GM03348 (cell line): ENCODE results near the gene PNLIPRP1.

Source experiments
- DNase-seq: peaks from one replicate; pipeline ENCODE4 v3.0.0; 2012; ENCODE audit warnings: low spot score

The PNLIPRP1 gene

DNA sequence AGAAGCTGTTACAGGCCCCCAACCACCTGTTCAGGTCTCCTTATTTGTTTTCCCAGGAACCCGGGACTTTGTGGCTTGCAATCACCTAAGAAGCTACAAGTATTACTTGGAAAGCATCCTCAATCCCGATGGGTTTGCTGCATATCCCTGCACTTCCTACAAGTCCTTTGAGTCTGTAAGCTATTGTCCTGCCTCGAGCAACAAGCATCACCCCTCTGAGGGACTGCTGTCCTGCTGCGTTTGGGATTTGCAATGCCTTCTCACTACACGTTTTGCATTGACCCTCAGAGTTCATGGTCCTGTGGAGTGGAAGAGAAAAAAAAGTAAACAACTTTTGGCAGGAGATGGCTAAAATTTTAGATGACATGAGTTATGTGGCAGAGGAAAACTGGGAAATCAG, 9.2 kb downstream of the PNLIPRP1 start:
- no peak for DNase-seq

DNA sequence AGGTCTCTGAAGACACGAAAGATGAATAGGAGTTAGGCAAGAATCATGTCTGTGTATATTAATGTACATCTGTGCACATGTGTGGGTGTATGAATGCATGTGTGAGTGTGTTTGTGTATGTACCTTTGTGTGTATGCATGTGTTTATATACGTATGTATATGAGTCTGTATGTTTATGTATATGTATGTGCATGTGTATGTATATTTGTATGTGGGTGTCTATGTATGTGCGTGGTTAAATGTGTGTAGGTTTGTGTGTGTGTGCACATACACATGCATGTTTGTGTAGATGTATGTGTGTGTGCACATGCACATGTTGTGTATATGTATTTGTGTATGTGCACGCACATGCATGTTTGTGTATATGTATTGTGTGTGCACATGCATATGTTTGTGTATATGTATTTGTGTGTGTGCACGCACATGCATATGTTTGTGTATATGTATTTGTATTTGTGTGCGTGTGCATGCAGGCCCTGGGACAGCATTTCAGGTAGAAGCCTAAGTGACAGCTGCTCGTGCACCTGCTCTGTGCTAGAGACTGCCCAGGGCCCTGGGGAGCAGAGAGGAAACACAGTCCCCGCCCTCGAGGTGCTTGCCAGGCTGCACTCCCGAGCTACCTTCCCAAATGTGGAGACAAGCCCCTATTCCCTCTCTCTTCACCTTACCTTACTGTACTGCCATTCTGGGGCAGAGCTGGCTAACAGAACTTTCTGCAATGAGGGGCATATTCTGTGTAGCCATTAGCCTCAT, 12.1 kb downstream of the PNLIPRP1 start:
- no peak for DNase-seq

DNA sequence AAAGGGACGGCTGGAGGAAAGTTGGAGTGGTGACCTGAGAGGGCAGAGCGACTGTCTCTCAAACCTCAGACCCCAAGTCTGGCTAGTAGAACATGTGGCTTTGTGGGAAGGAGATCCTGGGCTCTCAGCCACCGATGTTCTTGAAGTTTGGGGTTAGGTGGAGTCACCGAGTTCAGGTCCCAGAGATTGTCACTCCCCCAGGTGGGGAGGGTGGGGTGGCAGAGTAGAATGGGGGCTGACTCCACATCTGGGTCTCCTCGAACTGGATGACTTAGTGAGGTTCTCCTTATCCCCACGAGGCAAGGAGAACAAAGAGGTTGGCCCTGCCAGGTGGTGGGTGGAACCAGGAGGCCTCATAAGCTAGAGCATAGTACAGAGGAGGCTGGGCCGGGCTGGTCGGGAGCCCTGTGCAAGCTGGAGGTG, 15.3 kb downstream of the PNLIPRP1 start:
- no peak for DNase-seq

DNA sequence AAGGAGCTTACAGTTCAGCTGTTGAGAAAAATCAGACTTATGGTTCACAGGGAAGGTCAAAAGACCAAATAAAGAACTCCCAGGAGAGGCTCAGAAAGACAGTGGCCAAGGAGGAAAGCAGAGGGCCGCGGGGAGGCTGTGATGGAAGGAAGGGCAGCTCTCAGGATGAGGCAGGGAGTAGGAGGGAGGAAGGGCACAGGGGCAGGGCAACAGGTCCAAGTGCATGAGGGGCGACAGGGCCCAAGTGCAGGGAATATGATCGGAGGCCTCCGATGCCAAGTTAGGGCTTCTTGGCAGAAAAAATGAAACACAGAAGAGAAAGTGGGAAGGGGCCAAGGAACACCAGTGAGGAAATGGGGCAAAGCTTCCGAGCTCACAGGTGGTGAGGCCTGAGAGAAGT, 16.6 kb downstream of the PNLIPRP1 start:
- no peak for DNase-seq

DNA sequence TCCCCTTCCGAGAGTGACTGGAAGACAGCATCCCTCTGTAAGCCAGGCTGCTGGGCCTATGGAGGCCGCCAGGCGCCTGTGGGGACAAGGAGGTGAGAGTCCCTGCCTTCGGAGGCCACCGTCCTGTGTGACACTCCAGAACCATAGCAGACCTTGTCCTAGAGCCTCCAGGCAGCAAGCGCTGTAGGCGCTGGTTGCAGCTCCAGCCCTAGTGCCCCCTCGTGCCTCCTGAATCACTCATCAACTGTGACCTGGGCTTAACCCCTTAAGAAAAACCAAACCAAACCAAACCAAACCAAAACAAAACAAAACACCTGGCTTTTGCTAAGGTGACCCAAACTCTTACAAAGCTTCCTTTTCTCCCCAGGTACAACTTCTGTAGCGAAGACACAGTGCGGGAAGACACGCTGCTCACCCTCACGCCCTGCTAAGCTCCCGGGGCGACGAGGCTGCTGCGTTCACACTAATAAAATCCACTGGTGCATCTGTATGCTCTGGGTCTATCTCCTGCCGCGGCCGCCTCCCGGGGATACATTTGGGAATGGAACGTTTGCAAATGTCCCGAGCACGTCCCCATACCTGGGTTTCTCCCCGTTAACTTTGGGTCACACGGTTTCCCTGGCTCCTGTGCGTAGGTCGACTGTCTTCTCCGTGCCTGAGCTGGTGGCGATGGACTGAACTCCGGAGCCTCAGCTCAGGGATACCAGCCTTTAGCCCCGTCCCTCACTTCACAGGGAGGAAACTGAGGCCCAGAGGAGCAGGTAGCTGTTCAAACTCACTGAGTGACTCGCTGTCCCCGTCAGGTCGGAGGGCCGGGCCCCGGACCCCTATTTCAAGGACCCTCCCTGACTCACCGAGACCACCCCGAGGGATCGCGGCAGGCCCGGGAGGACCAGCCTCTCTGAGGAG, 18.2 kb downstream of the PNLIPRP1 start:
- DNase-seq = no peak

DNA sequence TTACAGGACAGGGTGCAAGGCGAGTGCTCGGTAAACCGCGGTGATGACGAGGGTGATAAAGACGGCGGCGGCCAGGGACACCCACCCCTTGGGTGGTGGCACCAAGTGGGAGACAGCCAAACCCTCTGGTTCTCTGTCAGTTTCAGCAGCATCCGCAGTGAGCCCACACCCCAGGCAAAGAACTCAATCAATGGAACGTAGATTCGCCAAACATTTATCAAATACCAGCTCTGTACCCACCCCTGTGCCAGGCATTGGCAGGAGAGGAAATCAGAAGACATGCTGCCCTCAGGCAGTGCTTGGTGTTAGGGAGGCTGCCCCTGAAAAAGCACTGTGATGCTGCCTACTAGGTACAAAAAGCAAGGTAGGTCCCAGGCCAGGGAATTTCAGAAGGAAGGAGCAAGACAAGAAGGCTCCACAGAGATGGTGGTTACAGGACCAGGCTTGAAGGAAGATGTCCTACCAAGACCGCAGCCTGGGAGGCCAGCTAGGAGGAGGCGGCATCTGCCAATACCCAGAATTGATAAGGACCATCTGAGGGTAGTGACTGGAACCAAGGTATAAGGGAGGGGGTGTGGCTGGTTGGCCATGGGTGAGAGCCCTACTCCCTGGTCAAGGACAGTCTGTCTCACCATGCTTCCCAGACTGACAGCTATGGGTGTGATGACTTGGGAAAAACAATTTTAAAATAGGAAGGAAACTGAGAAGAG, 19.8 kb downstream of the PNLIPRP1 start:
- DNase-seq = no peak

DNA sequence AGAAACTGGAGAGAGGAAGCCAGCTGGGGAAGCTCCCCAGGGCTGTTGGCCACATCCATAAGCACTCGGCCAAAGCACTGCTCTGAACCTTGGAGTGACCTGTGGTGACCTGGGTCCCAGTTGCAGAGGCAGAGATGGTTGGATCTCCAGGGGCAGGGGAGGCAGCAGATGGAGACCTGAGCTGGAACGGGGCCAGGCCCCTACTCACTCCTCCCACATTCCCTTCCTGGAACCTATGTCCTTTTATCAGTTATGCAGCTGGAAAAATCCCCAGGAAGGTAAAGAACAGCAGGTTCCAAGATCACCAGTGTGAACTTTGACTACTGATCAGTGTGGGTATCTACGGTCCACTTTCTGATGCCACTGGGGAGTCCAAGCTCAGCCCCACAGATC, 20.4 kb downstream of the PNLIPRP1 start:
- no peak for DNase-seq

DNA sequence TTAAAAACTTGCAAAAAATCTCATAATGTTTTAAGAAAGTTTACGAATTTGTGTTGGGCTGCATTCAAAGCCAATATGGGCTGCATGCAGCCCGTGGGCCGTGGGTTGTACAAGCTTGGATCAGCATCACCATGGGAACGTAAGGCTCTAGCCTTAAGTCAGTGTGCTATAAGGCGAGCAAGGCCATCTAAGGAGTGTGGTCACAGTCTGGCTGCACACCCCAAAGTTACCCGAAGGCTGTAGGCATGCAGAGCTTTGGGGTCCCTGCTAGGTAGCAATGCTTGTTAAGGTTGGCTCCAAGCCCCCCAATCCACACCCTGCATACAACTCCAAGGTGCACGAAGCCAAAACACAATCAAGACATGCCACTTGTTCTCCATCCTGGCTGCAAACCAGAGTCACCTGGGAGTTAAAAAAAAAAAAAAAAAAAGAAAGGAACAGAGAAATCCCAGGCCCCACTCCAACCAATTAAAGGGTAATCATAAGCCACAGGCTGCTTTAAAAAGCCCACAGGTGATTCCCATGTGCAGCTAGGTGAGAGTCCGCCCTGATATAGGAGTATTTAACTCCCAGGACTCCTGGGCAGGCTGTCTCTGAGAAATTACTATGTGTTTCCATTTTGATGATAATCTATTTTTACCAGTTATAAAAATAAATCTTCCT, 21.5 kb downstream of the PNLIPRP1 start:
- no peak for DNase-seq

DNA sequence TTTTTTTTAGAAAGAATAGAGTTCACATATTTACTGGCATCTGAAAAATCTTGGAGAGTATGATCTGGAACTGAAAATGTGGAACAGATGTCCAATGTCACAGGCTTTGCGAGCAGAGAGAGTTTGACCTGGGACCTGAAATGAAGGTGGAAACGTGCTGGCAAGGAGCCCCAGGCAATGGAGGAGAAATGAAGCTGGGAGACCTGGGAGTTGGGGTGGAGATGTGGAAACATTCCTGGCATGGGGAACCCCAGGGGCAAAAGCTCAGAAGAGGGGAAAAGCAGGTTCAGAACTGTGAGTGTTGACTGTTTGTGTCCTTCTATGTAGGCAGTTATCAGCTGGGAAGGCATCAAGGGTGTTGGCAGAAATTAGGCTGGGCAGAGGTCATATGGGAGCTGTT, 22.7 kb downstream of the PNLIPRP1 start:
- DNase-seq = no peak

DNA sequence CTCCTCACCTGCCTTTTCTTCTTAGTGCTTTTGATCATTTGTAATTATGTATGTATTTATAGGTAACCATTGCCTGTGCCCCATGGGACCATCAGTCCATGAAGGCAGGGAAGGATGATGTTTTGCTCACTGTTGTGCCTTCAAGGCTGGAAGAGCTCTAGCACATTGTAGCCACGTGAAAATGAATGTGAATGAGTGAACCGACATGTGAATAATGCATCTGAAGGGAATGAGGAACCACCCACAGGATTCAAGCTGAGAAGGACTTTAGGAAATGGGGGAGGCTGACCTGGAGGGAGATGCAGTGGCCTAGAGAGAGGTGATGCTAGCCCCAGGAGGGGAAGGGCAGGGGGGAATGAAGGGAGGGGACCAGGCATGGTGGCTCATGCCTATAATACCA, 24.0 kb downstream of the PNLIPRP1 start:
- no peak for DNase-seq

DNA sequence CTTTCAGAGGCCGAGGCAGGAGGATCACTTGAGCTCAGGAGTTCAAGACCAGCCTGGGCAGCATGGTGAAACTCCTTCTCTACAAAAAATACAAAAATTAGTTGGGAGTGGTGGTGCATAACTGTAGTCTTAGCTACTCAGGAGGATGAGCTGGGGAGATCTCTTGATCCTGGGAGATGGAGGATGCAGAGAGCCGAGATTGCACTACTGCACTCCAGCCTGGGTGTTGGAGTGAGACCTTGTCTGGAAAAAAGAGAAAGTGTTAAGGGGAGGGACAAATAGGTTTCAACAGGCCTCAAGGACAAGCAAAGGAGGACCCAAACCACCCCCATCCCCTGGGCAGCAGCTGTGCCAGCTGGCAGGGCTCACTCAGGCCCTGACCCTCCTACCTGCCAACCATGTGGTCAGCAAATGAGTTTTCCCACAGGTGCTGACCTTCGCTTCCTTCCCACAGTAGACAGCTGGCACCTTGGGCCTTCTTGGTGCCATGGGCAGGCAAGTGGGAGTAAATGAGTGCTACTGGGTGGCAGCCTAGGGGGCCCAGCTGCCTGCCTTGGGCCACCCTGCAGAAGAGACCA, 24.5 kb downstream of the PNLIPRP1 start:
- no peak for DNase-seq

DNA sequence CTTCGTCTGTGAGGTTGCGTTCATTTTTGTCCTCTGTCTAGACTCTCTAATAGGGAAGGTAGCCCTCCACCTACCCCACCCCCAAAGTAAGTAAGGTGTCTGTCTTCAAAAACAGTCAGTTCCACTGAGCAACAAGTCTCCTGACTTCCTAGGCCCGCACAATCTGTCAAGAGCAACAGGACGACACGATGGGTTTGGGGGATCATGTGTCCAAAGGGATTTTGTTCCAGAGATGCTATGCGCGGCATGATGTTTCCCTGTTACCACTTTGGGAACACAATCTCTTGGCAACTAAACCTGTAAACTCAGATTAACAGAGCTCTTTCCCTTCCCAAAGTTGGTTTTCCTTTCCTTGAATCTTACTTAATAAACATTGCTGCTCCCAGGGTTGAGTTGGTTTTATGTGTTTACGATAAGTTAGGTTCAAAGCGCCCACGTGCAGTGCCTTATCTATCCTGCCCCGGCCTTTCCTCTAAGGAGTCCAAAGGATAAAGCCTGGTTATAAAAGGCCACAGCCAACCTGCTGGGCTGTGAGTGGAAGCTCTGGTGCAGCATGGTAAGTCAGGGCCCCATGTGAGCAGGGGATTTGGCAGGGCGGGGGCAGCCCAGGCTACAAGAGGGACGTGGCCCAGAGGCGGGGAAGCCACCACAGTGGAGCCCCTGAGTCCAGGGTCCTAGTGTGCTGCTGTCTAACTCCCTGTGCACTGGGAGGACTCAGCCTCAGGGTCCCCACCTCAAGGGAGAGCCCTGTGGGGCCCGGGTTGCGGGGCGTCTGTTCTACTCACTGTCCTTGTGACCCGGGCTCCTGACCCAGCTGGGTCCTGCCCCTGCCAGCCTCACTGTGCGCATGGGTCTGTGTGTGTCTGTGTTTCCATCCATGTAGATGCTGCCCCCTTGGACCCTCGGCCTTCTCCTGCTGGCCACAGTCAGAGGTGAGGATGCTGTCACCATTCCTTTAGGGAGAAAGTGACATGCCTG, 30.0 kb downstream of the PNLIPRP1 start, which contains the start of gene PNLIPRP2:
Gene PNLIPRP2, plus strand, starts transcription at position 531 of the 978 bp plus-strand sequence.
- DNase-seq = no peak

DNA sequence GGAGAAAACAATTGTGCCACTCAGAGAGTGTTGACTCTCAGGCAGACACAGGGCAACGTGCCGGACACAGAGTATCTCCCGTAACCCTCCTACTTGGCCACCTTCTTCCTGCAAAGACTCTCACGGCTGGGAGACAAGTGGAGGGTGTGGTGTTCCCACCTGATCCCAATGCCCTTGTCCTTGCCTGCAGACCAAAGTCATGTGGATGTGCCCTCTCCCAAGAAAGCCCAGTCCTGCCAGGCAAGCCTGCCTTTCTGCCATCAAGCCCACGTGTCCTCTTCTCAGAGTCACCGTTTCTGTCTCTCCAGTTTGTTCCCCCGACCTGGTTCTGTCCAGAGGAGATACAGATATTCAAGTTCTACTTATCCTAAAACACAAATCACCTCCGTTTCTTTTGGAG, 30.7 kb downstream of the PNLIPRP1 start:
- no peak for DNase-seq

DNA sequence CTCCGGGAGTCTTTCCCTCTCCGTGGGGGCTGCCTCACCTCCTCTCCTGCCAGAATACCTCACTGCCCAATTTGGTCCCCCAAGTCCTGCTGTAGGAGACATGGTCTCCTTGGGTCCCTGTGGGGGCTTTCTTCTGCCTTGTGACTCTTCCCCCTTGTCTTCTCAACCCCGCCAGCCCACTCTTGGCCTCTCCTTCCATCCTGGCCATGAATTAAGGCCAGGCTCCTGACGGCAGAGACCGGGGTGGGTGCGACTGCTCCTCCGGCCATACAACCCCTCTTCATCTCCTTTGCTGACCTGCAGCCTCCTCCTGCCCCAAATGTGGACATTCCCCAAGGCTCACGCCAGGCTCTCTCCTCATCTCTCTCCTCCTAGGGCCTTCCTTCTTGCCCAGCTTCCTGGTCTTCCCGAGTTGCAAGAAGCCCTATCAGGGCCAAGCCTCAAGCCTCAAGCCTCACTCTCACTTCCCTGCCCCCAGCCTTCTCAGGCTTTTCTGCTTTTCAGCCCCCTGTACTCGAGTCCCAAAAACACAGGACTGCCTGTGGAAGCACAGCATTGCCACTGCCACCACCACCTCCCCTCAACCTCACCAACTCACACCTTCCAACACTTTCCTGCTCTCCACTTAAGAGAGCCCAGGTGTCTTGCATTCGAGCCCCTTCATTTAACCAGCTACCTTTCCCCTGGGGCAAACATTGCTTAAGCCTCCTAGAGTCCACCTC, 31.3 kb downstream of the PNLIPRP1 start:
- no peak for DNase-seq

DNA sequence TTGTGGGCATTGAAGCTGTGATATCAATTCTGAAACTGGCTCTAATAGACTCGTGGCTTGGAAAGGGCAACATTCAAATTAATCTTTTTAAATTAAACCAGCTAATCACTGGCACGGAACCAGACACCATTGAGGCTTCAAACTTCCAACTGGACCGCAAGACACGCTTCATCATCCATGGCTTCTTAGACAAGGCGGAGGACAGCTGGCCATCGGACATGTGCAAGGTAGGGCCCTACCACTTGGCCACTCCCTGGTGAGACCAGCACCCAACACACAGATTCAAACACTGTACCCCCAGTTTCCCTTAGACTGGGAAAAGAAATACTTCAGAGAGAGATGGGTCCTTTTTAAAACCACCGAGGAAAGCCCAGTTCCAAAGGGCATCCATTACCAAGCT, 35.1 kb downstream of the PNLIPRP1 start:
- no peak for DNase-seq

DNA sequence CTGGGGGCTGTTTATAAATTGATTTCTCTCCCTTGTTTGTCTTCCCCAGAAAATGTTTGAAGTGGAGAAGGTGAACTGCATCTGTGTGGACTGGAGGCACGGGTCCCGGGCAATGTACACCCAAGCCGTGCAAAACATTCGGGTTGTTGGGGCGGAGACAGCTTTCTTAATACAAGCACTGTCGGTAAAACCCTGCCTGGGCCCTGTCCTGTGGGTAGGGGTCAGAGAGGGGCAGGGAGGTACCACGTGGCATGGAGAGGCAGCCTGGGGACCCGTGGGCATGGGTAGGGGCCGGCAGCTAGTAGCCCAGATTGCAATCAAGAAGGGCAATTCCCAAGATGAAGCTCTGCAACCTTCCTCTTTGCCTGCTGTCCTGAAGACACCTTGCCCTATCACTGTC, 36.1 kb downstream of the PNLIPRP1 start:
- DNase-seq = no peak

DNA sequence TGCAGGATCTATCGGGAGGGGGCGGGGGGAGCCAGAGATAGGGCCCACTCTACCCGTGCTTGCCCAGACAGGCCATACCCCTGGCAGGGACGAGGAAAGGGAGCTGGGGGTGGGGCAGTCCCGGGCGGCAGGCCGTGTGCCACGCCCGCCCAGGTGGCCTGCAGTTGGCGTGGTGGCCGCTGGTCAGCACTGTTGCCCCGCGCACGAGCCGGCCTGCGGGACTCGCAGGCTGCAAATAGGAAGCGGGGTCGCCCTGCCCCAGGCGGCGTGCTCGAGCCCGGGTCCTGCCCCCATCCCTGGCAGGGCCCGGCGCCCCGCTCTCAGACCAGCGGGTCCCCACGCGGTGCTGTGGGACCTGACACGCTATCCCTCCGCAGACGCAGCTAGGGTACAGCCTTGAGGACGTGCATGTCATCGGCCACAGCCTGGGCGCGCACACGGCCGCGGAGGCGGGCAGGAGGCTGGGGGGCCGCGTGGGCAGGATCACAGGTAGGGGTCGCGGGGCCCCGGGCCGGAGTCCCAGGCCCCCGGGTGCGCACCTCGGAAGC, 36.7 kb downstream of the PNLIPRP1 start:
- DNase-seq = peak; percentile 45

DNA sequence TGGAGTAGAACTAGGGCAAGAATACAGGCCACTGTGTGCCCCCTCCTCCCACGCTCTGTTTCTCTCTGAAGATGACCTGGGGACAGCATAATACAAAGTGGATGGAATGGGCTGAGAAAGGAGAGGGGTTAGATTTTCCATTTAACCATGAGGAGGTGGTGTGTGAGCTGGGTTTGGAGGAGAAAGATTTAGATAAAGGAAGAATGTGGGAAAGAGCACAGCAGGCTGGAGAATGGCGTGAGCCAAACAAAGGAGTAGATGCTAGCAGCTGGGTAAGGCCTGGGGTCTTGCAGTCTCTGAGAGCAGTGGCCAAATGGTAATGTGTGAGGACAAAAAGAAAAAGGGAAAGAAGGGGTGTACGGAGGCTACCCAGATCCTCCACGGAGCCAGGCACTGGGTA, 38.6 kb downstream of the PNLIPRP1 start:
- no peak for DNase-seq

DNA sequence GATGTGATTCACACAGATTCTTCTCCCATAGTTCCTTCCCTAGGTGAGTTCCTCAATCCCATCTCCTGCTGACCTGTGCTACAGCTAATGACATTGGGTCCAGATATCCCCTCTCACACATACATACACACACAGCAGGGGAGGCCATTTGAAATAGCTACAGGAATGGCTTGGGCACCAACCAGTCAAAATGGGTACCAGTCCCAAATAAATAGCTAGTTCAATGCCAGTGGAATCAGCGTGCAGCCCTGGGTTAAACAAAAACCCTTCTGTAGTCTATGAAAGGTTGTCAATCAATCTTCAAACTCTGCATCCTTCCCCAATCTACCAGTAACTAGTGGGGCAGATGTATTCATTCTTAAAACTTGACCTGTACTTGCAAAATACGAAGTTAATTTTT, 39.3 kb downstream of the PNLIPRP1 start:
- no peak for DNase-seq
